GM21723 (cell line): Measurements from ENCODE around the gene WLS.

ENCODE experiments used
- ATAC-seq: cut with Tn5 transposase; IDR thresholded peaks from one replicate; pipeline ENCODE4 v1.9.1; 2021; ENCODE audit warnings: mild to moderate bottlenecking, moderate library complexity; ENCODE audit not compliant: unreplicated experiment

Gene WLS

DNA sequence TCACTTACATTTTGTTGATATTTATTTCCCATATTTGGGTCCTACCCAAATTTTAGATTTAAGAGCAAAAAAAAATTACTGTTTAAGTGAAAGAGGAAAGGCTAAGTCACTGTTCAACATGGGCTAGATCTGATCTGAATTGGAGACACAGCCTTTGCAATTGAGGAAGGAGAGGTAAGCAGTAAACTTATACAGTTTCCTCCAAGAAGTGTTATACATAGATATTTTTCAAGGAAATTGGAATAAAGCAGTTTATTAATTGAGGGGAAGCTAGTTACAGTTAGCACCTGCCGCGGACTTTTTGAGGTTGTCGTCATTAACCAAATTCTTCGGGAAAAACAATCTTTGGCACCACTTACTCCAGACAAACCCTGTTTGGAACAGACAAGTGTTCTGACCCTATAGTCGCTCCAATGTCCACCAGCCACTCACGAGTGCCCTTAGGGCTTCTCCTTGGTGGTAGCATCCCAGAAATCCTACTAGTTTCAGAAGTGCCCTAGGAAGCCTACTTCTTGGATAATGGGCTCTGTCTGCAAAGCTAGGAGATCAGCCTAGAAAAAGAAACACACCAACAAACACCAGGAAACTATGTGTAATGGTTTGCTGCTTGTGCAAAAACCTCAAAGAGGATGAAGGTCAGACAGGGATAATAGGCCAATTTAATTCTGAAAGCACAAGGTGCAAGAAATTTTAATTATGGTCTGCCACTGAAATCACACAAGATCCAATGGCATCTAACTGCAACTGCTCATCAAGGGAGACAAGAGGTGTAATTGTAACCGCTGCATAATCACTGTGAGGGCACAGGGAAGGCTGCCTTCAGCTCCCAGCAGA lies 2.5 kb downstream of the WLS start:
- ATAC-seq = no peak

DNA sequence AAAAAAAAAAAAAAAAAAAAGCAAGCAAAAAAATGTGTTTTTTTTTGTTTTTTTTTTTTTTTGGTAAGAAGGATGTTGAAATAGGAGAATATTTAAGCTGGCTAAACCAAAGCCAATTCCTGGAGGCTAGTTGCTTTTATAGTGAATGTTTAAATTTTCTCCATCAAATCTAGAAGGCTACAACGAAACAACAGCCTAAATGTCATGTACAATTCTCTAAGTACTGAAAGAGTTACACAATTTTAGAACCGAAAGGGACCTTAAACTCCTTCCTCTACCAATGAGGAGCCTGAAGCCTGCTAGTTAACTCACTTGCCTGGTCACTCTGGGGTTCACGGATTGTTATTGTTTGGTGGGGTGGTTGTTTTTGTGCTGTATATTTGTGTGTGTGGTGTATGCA lies 3.5 kb downstream of the WLS start:
- ATAC-seq = no peak

DNA sequence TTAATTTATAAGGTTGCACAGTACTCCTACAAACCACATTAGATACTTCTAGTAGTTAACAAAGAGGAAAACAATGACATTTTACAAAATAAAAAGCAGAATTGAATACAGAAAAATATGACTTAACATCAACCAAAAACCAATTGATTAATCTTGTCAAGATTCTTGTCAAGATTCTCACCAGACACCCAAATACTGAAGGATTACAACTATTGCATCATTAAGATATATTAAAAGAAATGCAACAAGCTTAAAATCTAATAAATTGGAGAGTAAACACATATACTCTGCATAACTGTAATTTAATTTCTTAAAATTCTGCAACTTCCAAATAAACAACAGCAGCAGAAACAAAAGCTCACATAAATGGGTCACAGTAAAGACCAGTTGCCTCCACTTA lies 4.7 kb downstream of the WLS start:
- ATAC-seq = no peak

DNA sequence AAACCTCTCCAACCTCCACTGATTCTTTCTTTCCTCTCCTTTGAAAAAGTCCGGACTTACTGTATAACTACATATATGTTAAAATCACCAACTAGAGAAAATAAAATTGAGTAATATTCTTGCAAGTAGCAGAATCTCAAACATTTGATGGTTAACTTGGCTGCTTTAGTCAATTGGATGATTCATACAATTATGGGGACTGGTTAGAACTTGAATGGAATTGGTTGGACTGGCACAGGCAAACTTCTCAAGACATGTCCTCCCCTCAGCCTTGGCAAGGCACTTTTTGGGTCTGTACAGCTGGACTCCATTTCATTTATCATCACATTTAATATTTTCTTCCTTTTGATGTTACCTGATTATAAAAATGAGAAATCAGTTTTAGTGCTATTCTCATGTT lies 6.5 kb downstream of the WLS start:
- ATAC-seq = no peak

DNA sequence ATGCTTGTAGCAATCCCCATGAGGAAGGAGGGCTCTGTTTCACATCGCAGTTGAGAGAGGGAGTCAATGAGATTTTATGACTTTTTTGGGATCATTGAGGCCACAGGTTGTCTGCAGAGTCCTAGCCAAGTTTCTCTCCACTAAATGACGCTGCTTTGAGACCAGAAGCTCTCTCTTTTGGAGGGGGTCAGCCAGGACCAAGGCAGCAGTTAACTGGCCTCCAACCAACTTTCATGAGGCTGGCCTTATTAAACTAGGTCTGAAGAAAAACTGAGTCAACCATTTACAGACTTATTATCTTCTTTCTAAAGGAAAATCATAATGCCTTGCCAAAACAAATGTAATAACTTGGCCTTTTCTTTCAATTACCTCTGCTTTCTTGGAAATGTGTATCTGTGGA lies 8.6 kb downstream of the WLS start:
- no peak for ATAC-seq

DNA sequence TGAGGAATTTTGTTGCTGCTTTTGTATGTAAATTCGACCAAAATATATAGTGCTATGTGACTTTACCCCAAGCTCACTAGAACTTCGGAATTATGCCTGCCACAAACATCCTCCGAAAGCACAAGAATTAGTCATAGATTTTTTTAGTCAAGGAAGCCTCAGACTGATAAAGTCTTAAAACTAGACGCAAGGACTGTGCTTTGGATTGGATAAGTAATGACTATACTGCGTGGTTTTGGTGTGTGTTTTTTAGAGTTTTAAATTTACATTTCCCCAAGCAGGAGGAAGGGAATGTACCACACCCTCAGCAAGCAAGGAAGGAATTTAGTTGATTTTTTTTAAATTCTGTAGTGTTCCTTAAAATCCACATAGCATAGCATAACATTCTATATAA lies 10.3 kb downstream of the WLS start:
- no peak for ATAC-seq

DNA sequence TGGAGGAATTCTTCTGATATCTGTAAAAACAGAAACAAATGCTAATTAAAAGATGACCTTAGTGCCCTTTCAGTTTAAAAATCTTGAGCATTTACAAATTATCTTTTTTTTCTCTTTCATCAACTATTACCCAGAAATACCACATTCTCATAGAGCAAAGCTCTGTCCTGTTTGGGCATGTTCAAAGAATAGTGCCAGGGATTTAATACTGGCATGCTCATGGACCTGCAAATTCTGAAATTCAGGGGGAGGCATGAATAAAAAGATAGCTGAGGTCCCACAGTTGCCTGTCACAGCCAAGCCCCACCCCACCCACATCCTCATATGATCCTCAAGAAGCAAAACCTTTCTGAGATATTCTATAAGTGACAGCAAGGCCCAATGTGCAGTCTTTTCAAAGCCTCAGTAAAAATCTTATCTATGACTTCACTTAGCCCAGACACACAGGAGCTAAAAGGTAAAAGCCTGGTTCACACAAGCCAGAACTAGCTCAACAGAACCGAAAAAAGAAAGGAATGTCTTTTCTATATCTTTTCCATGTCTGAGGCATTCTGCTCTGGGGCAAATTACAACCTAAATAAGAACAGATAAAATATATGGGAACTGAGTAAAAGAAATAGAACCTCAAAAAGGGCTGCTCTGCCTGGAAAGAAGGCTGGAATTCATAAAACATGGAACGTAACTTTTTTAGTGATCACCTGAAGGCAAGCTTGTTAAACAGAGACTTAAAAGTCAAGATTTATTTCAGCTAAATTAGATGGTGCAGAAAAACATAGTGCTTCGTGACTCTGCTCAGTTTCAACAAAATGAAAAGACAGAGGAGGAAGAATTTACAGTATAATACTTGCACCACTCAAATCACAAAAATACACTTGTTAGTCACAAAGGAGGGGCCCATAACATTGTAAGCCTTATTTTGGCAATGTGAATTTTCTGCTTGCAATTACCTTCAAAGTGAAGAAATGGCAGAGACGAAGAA lies 11.0 kb downstream of the WLS start:
- no peak for ATAC-seq

DNA sequence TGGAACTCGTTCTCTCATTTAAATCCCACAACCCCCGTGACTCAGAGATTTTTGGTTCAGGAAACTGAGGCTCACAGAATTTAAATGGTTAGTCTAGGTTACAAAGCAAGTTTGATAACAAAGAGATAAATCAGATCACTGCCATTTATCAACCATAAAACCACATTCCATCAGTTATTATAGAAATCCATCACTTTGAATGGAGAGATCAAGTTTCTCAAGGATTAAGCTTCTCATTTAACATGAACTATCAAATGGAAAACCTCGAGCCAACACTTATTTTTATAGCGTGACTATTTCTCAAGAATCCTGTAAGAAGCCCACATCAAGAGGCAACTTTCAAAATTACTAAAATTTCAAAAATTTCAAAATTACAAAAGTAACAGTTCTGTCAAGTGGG lies 11.9 kb downstream of the WLS start:
- no peak for ATAC-seq

DNA sequence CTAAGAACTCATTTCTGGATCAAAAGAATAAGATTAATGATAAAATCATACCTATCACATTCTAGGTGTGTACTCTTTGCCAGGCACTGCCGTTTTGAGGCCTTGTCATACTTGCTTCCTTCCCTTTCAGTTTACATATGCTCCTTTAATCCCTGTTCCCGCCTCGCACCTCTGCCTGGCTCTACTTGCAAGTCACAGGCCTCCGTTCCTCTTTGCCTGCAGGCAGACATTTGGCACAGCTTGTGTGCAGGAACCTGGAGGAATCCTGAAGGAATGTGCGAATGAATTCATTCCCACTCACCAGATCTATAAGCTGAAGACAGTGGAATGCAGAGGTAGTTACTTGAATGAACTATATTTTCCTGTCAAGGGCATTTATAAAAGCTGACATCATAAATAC lies 13.8 kb downstream of the WLS start:
- no peak for ATAC-seq

DNA sequence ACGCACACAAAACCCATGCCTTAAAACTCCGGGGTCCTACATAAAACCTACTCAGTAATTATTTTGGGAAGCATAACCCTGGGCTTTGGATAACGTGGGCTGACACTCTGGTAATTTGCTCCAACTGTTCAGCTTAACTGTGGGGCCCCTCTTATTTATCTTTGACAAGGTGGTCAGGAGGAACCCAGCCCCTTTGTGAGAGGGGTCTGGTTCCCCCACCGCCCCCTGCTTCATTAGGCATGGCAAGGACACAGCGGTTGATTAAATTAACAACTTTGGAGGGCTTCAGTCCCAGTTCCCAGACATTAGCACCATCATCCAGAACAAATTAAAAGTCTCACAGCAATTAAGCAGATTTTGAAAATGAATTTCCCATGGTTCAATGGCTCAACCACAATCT lies 14.7 kb downstream of the WLS start:
- no peak for ATAC-seq

DNA sequence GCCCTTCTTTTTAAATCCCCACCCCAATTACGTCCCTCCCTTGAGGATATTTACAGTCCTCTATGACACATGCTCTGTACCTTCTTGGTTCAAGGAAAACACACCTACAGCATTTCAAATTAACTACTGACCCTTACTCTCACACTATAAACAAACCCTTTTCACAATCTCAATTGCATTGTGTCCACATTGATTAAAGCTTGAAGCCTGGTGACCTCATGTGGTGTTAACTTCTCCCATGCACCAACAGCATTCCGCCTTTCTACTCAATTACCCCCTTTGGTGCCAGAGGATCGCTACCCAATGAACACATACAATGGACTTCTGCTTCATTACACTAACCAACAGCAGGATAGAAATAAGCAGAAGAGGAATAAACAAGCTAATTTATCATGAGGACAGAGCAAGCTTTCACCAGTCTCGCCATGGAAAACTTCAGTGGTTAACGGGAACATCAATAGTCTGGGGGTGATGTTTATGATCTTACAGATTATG lies 15.2 kb downstream of the WLS start:
- no peak for ATAC-seq

DNA sequence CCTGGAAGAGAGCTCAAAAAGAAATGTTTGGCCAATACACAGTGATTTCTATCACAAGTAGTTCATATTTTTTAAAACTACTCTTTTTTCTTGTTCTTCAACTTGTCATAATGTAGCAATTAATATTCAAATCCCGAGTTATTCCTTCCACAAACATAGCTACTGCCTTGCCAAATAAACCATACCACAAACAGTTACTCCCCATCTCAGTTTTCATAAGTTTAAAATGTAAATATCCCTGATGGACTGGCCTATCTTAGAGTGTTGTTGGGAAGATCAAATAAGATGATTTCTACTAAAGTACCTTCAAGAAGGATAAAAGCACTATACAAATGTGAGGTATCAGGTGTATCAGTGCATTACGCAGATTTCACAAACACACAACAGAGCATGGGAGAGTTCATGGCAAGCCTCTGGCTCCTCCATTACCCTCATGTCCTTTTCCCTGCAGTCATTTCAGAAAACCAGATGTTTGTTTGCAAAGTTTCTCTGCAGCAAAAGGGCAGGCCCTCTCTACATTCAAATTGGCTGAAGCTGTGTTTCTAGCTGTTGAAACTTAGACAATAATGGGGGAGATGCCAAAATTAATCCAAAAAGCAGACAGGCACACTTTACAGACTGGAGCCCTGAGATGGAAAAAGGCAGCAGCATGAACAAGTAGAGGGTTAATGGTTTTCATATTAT lies 16.1 kb downstream of the WLS start:
- ATAC-seq = no peak

DNA sequence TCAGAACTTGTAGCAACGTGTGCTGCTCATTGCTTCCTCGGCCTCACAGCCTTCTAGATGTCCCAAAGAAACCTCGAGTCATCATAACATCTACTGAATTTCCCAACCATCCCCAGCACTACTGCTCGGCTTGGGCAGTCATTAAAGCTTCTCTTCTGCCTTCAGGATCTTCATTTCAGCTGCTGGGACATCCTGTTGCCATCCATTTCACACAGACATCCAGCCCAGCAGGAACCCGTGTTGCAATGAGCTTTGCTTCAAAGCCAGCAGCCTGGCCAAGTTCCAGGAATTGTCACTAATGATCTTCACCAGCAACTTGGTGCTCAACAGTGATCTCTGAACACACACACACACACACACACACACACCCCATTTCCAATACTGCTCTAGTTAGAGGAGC lies 18.5 kb downstream of the WLS start:
- no peak for ATAC-seq

DNA sequence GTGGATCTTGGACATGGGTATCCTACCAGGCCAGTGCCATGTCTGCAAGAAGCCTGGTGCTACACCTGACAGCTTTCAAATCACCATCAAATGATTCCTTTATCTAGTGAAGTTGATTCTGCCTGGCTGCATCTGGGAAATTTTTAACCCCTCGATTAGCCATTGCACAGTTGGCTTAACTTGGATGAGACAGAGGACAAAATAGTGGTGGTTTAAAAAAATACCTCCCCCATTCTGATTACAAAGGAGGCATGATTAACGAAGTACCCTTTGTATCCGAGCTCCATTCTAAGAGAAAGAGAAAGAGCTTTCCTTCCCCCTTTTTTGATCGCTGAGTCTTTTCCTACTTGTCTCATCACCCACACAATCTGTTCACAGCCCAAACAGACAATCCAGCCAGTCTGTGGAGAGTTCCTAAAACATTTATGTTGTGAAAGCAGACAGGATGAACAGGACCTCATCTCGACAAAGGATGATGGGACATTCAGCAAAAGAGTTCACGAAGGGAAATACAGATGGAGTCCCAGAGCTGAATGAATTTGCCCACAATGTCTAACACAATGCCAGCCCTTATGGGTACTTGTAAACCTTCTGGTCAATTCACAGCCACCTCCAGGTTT lies 20.5 kb downstream of the WLS start:
- no peak for ATAC-seq

DNA sequence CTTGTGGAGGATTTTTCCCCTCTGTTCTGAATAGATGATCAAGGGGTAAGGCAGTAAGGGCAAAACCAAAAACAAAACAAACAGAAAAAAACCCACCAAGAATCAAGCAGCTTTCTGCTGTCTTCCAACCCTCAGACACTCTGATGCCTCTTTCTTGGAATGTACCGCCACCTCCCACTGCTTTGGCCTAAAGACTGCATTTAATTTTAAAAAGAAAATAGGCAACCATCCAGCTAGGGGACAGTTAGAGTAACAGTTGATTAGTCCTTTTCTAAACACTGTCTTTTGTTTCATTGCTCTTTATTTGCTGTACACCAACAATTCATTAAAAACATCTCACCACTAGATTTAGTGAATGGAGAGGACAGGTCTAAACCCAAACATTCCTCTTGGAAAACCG lies 21.5 kb downstream of the WLS start:
- no peak for ATAC-seq

DNA sequence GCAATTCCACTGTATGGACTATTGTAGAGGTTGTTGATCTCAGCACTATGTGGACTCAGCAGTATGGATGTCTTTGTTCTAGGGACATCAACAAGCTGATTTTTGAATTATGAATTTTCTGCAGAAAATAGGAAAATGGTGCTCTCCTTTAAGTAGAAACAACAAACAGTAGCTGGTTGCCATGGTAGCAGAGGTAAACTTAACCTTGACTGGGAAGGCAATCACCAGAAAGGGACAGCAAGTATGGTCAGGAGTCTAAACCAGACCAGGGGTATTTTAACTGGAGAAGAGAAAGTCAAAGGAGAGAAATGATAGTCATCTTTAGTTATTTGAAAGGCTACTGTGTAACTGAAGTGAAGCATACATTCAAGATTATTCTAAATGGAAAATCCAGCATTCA lies 22.3 kb downstream of the WLS start:
- no peak for ATAC-seq

DNA sequence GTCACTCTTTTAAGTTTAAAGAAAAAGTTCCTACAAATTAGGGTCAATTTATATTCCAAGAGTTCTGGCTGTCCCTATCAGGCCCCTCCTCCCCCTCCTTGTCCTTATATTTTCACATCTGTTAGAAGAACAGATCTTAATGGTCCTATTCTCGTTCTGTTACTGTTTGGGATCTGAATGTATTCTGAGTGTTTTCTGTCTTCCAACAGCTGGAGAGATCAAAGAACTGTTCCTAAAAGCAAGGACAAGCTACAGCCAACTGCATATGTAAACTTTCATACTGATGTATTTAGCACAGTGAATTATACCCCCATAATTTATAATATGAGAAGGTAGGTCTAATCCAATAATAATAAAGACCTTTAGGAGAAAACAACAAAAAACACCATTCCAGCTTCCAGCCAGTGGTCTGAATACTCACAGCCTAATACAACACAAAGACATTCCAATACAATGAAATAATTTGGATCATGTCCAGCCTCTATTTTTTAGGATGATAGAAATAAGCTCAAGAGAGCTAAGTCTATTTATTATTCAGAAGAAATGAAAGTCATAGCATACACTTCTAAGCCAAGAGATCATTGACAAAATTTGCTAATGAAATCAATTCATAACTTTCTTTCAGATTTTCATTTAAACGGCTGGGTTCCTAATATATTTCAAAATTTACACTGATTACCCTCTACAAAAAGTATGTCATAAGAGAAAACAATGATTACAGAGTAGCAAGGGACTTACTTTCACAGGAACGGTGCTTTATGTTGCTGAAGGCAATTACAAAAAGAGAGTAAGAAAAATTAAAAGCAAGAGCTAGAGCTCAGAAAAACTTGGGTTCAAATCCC lies 25.3 kb downstream of the WLS start:
- ATAC-seq = no peak

DNA sequence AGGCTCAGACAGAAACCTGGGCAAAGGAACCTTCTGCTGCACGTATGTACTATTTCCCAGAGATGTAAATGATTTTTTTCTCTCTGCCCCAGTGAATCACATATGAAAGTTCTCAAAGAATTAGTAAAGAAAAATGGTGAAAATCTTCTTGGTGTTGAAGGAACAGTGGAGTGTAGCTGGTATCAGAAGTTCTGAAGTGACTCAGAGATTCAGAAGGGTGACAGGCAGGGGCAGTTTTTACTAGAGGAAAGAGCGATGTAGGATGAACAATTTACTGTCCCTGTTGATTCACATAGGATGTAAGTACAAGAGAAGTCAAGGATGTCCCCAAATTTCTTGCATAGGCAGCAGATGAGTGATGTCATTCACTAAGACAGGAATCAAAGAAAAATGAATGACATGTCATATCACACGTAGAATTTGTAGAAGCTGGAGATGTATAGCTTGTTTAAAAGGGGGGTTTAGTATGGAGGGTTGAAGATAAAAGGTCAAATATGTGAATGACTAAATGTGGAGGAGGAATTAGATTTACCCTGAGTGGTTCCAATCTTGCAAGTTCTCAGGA lies 26.4 kb downstream of the WLS start:
- ATAC-seq = no peak

DNA sequence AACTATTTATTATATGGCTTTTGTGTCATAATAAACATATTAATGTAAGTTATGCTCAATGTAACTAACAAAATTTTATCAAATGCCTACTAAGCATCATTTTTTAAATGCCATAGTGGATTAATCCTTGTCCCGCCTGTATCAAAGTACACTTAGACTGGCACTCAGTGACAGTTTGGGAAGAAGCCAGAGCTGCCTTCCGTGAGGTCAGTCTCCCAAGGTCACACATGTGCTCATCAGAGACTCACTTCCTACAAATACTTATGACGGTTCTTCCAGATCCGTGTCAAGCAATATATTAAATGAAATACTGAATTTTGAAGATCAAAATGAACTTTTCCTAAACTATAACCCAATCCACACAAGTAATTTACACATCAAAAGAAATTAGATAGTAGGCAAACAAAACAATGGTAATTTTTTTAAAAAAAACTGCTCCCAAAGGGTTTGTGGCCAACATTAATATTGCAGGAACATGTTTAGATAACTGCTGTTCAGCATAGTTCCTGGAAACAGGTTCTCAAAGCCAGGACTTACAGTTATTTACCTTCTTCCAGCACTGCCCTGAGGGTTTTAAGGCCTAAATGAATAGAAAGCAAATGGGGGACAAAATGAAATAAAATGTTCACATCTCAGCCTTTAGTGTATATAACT lies 27.2 kb downstream of the WLS start:
- no peak for ATAC-seq
